Ishikawa (cell line): ENCODE measurements around the gene PRUNE2.

Experiments used
- CEBPB ChIP-seq: IDR thresholded peaks from 2 replicates; pipeline ENCODE4 v1.6.1; 2012
- CREB1 ChIP-seq: IDR thresholded peaks from 2 replicates; pipeline ENCODE4 v1.6.1; 2012; ENCODE audit warnings: low read depth
- EGR1 ChIP-seq: IDR thresholded peaks from 2 replicates; pipeline ENCODE4 v1.6.1; 2012
- EP300 ChIP-seq: IDR thresholded peaks from 2 replicates; pipeline ENCODE4 v1.6.1; 2012; ENCODE audit warnings: borderline replicate concordance
- FOXM1 ChIP-seq: IDR thresholded peaks from 2 replicates; pipeline ENCODE4 v1.6.1; 2012; ENCODE audit warnings: low read depth, borderline replicate concordance
- MAX ChIP-seq: IDR thresholded peaks from 2 replicates; pipeline ENCODE4 v1.6.1; 2012
- NFIC ChIP-seq: IDR thresholded peaks from 2 replicates; pipeline ENCODE4 v1.6.1; 2012
- RAD21 ChIP-seq: IDR thresholded peaks from 2 replicates; pipeline ENCODE4 v1.6.1; 2012; ENCODE audit warnings: low read depth
- TAF1 ChIP-seq: IDR thresholded peaks from 2 replicates; pipeline ENCODE4 v1.6.1; 2012; ENCODE audit warnings: low read depth, mild to moderate bottlenecking
- TCF12 ChIP-seq: IDR thresholded peaks from 2 replicates; pipeline ENCODE4 v1.6.1; 2012; ENCODE audit warnings: low read depth
- TEAD4 ChIP-seq: IDR thresholded peaks from 2 replicates; pipeline ENCODE4 v1.6.1; 2012
- USF1 ChIP-seq: IDR thresholded peaks from 2 replicates; pipeline ENCODE4 v1.6.1; 2012
- YY1 ChIP-seq: IDR thresholded peaks from 2 replicates; pipeline ENCODE4 v1.6.1; 2012; ENCODE audit warnings: low read depth
- ZBTB7A ChIP-seq: IDR thresholded peaks from 2 replicates; pipeline ENCODE4 v1.6.1; 2012; ENCODE audit warnings: low read depth
- TF ChIP-seq, protein P1 (sequence below): IDR thresholded peaks from 2 replicates; pipeline ENCODE4 v1.6.1; 2012; ENCODE audit warnings: low read depth, mild to moderate bottlenecking

PRUNE2 gene

GRCh38 chr9:76852026-76852425 is 53.9 kb downstream of the PRUNE2 start:
- TF ChIP-seq EGR1 (no peak), MAX (no peak), ZBTB7A (no peak), CEBPB (no peak)

DNA sequence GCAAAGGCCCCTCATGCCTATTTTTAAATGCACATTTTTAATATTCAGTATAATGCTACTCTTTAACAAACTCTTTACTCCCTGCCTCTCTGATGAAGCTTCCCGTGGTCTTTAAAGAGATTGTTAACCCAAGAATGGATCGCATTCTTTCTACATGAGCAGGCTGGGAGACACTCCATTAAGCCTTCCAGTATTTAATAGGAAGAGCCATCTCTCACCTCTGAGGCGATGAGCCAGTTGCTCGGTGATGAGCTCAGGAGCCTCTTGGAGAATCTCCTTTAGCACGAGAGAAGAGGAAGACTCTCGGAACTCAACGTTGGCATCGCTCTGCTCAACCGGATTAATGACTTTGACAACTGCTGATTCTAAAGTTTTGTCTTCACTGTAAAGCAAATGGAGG is 59.6 kb downstream of the PRUNE2 start:
- TF ChIP-seq USF1 (no peak), NFIC (no peak), CEBPB (no peak), FOXM1 (no peak), CREB1 (no peak), YY1 (no peak), TAF1 (no peak), EP300 (no peak)
- TF ChIP-seq, protein P1, sequence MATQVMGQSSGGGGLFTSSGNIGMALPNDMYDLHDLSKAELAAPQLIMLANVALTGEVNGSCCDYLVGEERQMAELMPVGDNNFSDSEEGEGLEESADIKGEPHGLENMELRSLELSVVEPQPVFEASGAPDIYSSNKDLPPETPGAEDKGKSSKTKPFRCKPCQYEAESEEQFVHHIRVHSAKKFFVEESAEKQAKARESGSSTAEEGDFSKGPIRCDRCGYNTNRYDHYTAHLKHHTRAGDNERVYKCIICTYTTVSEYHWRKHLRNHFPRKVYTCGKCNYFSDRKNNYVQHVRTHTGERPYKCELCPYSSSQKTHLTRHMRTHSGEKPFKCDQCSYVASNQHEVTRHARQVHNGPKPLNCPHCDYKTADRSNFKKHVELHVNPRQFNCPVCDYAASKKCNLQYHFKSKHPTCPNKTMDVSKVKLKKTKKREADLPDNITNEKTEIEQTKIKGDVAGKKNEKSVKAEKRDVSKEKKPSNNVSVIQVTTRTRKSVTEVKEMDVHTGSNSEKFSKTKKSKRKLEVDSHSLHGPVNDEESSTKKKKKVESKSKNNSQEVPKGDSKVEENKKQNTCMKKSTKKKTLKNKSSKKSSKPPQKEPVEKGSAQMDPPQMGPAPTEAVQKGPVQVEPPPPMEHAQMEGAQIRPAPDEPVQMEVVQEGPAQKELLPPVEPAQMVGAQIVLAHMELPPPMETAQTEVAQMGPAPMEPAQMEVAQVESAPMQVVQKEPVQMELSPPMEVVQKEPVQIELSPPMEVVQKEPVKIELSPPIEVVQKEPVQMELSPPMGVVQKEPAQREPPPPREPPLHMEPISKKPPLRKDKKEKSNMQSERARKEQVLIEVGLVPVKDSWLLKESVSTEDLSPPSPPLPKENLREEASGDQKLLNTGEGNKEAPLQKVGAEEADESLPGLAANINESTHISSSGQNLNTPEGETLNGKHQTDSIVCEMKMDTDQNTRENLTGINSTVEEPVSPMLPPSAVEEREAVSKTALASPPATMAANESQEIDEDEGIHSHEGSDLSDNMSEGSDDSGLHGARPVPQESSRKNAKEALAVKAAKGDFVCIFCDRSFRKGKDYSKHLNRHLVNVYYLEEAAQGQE, result no peak

- TF ChIP-seq ZBTB7A, result no peak
- no peak for TF ChIP-seq NFIC
- no peak for TF ChIP-seq YY1
- TF ChIP-seq EGR1, result no peak
- no peak for TF ChIP-seq TEAD4
- no peak for TF ChIP-seq FOXM1
- TF ChIP-seq TCF12, result no peak
- no peak for TF ChIP-seq CEBPB
- no peak for TF ChIP-seq CREB1
- TF ChIP-seq USF1, result no peak
- no peak for TF ChIP-seq TAF1
- TF ChIP-seq EP300, result no peak
- no peak for TF ChIP-seq RAD21
- TF ChIP-seq, protein P1, result no peak
- TF ChIP-seq MAX, result no peak
Observed at GRCh38 chr9:76845254-76845653, 60.7 kb downstream of the PRUNE2 start.

- no peak for TF ChIP-seq CEBPB
Observed at GRCh38 chr9:76835571-76836283, 70.2 kb downstream of the PRUNE2 start.

DNA sequence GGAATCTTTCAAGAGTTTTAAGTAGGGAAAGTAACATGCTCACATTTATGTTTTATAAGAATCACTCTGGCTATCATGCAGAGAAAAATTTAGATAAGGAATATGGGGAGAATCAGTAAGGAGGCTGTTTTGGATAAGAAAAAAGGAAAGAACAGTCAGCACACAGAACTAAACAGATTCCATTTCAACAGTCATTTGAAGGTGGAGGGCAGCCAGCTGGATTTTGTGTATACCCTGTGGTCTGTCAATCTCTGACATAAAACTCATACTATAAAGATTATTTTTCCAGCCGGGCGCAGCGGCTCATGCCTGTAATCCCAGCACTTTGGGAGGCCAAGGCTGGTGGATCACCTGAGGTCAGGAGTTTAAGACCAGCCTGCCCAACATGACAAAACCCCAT is 77.5 kb downstream of the PRUNE2 start:
- TF ChIP-seq YY1, result no peak
- no peak for TF ChIP-seq MAX
- no peak for TF ChIP-seq TAF1
- no peak for TF ChIP-seq TEAD4
- no peak for TF ChIP-seq RAD21
- TF ChIP-seq USF1, result no peak
- no peak for TF ChIP-seq ZBTB7A
- no peak for TF ChIP-seq EGR1
- TF ChIP-seq, protein P1, result no peak
- TF ChIP-seq NFIC, result no peak
- no peak for TF ChIP-seq FOXM1
- no peak for TF ChIP-seq TCF12
- no peak for TF ChIP-seq CEBPB
- no peak for TF ChIP-seq EP300
- no peak for TF ChIP-seq CREB1
